Rectal smooth muscle tissue (tissue), 1 donor: ENCODE data around the gene SLC43A1.
A peak's percentile ranks its signal among the peaks of the same experiment; 100 is the strongest.

Source experiments
- H3K27ac ChIP-seq: one replicate; pipeline ENCODE4 v1.7.0; 2013; ENCODE audit warnings: low read depth, low read length, inconsistent platforms
- H3K27me3 ChIP-seq: one replicate; pipeline ENCODE4 v1.7.0; 2013; ENCODE audit warnings: low read length; ENCODE audit not compliant: control insufficient read depth, insufficient read depth
- H3K36me3 ChIP-seq: one replicate; pipeline ENCODE4 v1.7.0; 2013; ENCODE audit warnings: low read length; ENCODE audit not compliant: control insufficient read depth, insufficient read depth
- H3K4me1 ChIP-seq: one replicate; pipeline ENCODE4 v1.7.0; 2013; ENCODE audit warnings: low read length; ENCODE audit not compliant: control insufficient read depth, insufficient read depth
- H3K4me3 ChIP-seq: one replicate; pipeline ENCODE4 v1.7.0; 2013; ENCODE audit warnings: low read length
- H3K9ac ChIP-seq: one replicate; pipeline ENCODE4 v1.7.0; 2013; ENCODE audit warnings: low read length

SLC43A1 gene

DNA sequence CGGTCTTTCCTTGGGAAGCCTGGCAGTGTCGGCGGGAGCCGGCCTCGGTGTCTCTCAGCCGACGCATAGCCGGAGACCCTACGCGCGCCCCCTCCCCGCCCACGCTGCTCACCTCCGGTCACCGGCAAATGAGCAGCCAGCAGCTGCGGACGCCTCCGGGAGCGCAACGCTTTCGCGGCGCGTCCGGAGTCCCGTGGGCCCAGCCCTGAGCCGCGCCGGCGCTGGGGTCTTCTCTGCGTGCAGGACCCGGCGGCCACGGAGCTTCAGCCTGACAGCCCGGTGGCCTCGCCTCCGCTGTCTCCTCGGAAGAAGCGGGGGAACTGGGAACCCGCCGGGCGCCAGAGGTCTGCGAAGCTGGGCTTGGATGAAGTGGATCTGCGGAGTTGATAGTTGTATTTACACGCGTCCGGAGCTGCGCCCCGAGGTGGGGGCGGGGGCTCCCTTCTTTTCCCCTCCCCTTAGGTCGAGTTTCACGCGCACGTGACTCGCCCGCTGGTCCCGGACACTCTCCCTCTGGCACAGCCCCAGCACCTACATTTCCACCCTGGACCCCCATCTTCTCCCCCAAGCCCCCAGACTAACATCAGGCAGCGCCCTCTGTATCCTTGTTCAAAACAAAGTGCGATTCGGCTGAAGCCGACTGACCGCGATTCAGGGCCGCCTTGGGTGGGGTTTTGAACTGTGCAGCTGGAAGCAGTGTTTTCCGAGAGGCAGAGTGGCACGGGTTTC, at the start of gene SLC43A1:
Gene SLC43A1 (minus strand): TSS at position 371 of the 729 bp plus-strand sequence. CDS start 1,591 bp downstream, outside the sequence.
- Histone ChIP-seq H3K27me3 (no peaks in the 10 kb centered on the region), H3K9ac (peak within 1 kb of the TSS; percentile 24), H3K27ac (peak within 1 kb of the TSS; percentile 35), H3K36me3 (no peaks in the 10 kb centered on the region), H3K4me1 (peaks cover 4% of the 10 kb centered on the region), H3K4me3 (peak within 1 kb of the TSS; percentile 88)

DNA sequence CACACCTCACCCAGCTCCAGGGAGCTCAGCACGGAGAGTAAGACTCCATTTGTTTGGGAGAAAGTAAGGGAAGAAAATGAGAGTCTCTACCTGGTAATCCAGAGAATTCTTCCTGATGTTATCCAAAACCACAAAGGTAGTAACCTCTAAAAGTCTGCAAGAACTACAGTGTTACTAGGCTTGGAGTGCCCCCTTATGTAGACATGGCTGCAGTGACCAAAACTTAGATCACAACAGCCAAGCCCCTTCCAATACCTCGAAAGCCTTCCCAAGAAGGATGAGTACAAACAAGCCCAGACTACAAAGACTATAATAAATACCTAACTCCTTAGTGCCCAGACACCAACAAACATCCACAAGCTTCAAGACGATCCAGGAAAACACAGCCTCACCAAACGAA, 47.1 kb upstream of the SLC43A1 start:
- Histone ChIP-seq H3K4me1 (peaks cover 11% of the 10 kb centered on the region), H3K27me3 (no peaks in the 10 kb centered on the region), H3K36me3 (peaks cover 7% of the 10 kb centered on the region), H3K27ac (no peak overlapping the region), H3K9ac (no peak overlapping the region), H3K4me3 (no peak overlapping the region)

DNA sequence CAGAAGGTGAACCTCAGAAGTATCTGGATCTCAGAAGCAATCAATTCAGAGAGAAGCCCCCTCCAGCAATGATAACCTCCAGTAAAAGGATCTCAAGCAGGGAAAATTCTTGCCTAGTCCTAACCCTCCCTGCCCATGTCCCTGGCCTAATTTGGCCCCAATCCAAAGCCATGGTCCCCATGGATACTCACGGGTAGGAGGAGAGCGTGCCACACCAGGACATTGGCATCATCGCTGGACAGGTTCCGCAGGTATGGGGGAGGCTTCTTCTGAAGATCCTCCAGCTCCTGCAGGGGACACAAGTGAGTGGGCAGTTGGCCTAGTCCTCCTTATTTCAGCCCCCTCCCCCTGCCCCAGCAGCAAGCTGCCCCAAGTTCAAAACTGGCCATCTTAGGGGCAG, 44.6 kb upstream of the SLC43A1 start:
- H3K36me3 ChIP-seq = peaks cover 11% of the 10 kb centered on the region
- H3K27ac ChIP-seq = no peak overlapping the region
- no peak overlapping the region for H3K4me3 ChIP-seq
- H3K9ac ChIP-seq = no peak overlapping the region
- H3K27me3 ChIP-seq = no peaks in the 10 kb centered on the region
- H3K4me1 ChIP-seq = no peaks in the 10 kb centered on the region

DNA sequence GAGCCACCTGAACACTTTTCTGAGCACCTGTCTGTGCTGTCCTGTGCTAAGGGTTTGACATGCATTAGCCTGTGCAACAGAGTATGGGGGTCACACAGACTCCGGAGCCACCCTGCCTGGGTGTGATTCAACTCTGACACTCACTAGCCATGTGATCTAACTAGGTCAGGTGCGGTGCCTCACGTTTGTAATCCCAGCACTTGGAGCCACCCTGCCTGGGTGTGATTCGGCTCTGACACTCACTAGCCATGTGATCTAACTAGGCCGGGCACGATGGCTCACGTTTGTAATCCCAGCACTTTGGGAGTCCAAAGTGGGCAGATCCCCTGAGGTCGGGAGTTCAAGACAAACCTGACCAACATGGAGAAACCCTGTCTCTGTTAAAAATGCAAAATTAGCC, 40.5 kb upstream of the SLC43A1 start:
- Histone ChIP-seq H3K9ac (no peak overlapping the region), H3K4me1 (no peaks in the 10 kb centered on the region), H3K36me3 (peaks cover 31% of the 10 kb centered on the region), H3K4me3 (no peak overlapping the region), H3K27me3 (no peaks in the 10 kb centered on the region), H3K27ac (no peak overlapping the region)

DNA sequence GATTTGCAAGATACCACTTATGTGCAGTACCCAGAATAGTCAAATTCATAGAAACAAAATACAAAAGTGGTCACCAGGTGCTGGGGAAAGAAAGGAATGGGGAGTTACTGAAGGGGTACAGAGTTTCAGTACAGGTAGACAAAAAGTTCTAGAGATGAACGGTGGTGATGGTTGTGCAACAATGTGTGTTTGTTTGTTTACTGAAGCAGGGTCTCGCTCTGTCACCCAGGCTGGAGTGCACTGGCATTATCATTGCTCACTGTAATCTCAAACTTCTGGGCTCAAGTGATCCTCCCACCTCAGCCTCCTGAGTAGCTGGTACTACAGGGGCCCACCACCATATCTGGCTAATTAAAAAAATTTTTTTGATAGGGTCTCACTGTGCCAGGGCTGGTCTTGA, 39.9 kb upstream of the SLC43A1 start:
- Histone ChIP-seq H3K36me3 (peaks cover 32% of the 10 kb centered on the region), H3K4me1 (no peaks in the 10 kb centered on the region), H3K9ac (no peak overlapping the region), H3K27me3 (no peaks in the 10 kb centered on the region), H3K27ac (no peak overlapping the region), H3K4me3 (no peak overlapping the region)

DNA sequence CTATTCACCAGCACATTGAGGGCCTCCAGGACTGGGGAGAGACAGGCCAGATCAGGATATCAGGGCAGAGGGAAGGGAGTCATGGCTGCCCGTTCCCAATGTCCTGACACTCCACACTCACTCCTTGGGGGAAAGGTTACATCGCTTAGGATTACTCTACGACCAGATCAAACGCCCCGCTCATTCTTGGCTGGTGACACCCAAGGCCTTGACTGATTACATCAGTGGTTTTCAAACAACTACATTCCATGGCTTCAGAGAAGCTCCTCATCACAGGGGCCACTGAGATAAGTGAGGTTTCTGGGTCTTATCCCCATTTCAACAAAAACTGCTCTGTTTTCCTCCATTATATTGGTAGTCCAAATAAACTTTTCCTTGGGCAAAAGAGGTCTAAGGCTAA, 37.0 kb upstream of the SLC43A1 start:
- no peaks in the 10 kb centered on the region for H3K4me1 ChIP-seq
- H3K9ac ChIP-seq = no peak overlapping the region
- H3K36me3 ChIP-seq = peaks cover 31% of the 10 kb centered on the region
- H3K4me3 ChIP-seq = no peak overlapping the region
- no peak overlapping the region for H3K27ac ChIP-seq
- H3K27me3 ChIP-seq = no peaks in the 10 kb centered on the region

DNA sequence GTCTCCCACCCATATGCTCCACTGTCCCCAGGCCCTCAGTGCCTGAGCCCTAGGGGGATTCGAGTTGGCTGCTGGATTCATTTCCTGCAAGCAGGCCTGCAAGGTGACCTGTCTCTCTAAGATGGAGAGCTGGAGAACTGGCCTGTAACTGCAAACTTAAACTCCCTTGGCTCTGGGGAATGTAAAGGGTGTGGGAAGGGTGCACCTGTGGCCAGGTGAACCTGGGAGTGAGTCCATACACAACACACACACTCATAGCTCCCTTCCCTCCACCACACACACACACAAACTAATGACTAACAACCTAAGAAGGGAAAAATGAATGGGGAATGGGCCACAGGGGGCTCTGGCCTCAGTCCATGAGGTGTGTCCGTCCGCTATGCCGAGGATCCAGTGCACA, 36.4 kb upstream of the SLC43A1 start:
- Histone ChIP-seq H3K4me3 (no peak overlapping the region), H3K4me1 (no peaks in the 10 kb centered on the region), H3K9ac (no peak overlapping the region), H3K27me3 (no peaks in the 10 kb centered on the region), H3K36me3 (peaks cover 31% of the 10 kb centered on the region), H3K27ac (no peak overlapping the region)

DNA sequence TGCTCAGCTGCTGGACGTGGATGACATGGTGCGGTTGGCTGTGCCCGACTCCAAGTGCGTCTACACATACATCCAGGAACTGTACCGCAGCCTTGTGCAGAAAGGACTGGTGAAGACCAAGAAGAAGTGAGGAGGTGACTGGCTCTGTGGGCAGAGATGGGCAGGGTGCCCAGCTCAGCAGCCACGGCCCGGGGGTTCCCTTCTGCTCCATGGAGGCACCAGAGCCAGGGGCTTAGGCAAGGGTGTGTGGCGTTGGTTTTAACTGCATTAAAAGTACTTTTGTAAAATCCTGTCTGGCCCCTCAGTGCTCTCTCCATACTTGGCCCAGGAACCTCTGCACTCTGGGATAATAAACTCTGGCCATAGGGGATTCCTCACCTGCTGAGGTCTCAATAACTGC, 34.5 kb upstream of the SLC43A1 start:
- no peaks in the 10 kb centered on the region for H3K4me1 ChIP-seq
- H3K36me3 ChIP-seq = peaks cover 28% of the 10 kb centered on the region
- no peak overlapping the region for H3K9ac ChIP-seq
- no peaks in the 10 kb centered on the region for H3K27me3 ChIP-seq
- no peak overlapping the region for H3K27ac ChIP-seq
- no peak overlapping the region for H3K4me3 ChIP-seq

DNA sequence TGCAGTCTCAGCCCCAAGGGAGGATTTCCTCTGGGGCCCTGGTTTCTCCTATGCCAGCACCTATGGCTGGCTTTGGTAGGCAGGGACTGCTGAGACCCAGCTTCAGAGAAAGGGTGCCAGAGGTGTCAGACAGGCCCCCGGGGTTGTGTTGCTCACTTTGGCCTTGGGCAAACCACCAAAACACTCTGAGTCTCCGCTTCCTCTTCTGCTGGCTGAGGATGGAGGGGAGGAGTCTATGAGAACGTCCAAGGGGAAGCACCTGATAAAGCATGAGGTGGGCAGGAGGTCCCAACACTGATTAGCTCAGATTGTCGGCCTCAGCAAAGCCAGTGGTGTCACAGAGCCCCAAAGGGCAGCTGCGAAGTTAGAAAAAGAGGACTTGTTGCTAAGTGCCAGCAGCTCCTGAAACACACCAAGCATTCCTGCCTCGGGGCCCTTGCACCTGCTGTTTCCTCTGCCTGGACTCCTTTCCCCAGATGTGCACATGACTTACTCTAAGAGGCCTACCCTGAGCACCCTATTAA, 32.4 kb upstream of the SLC43A1 start:
- no peaks in the 10 kb centered on the region for H3K4me1 ChIP-seq
- H3K27ac ChIP-seq = no peak overlapping the region
- no peaks in the 10 kb centered on the region for H3K27me3 ChIP-seq
- peaks cover 18% of the 10 kb centered on the region for H3K36me3 ChIP-seq
- H3K4me3 ChIP-seq = no peak overlapping the region
- no peak overlapping the region for H3K9ac ChIP-seq

DNA sequence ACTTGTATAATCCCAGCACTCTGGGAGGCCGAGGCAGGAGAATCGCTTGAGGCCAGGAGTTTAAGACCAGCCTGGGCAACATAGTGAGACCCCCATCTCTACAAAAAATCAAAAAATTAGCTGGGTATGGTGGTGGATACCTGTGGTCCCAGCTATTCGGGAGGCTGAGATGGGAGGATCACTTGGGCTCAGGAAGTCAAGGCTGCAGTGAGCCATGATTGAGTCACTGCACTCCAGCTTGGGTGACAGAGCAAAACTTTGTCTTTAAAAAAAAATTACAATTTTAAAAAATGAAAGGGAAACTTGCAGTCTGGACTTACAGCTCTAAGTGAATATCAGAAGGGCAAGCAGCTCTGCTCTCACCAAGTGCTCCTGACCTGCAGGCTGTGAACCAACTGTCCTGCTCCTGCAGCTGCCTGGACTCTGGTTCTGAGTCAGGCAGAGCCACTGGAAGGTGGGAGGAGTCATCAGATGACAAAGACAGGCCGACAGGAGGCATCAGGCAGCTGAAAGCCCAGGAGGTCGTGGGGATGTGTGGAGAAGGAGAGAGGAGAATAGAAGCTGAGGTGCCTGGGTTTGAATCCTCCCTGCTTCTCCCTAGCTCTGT, 31.5 kb upstream of the SLC43A1 start:
- no peak overlapping the region for H3K27ac ChIP-seq
- H3K36me3 ChIP-seq = peaks cover 9% of the 10 kb centered on the region
- H3K4me1 ChIP-seq = no peaks in the 10 kb centered on the region
- no peak overlapping the region for H3K9ac ChIP-seq
- no peaks in the 10 kb centered on the region for H3K27me3 ChIP-seq
- no peak overlapping the region for H3K4me3 ChIP-seq

DNA sequence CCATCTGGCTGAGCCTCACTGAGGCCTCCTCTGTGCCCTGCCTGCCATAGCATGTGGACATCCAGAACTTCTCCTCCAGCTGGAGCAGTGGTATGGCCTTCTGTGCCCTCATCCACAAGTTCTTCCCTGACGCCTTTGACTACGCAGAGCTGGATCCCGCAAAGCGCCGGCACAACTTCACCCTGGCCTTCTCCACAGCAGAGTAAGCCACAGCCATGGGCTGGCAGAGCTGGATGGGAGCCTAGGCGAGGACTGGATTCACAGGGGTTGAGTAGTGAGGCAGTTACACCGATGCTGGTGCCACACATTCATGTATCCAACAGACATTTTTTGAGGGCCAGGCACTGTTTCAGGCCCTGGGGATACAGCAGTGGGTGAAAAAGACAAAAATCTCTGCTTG, 30.9 kb upstream of the SLC43A1 start:
- Histone ChIP-seq H3K36me3 (peaks cover 8% of the 10 kb centered on the region), H3K4me3 (no peak overlapping the region), H3K27ac (no peak overlapping the region)

DNA sequence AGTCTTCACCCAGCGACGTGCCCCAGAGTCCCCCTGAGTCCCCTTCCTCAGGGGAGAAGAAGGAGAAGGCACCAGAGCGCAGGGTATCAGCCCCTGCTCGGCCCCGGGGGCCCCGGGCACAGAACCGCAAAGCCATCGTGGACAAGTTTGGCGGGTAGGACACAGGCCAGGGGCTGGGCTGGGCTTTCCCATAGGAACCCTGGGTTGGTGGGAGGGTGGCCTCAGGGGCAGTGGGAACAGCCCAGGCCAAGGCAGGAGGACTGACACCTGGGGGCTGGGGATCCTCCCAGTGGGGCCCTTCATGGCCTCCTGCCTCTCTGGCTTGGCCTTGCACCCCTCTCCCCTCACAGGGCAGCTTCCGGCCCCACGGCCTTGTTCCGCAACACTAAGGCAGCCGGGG, 30.4 kb upstream of the SLC43A1 start:
- Histone ChIP-seq H3K36me3 (peaks cover 8% of the 10 kb centered on the region), H3K27me3 (no peaks in the 10 kb centered on the region), H3K9ac (no peak overlapping the region)

More for the DNA sequence above, 30.9 kb upstream of the SLC43A1 start:
- Histone ChIP-seq H3K4me1 (no peaks in the 10 kb centered on the region), H3K9ac (no peak overlapping the region), H3K27me3 (no peaks in the 10 kb centered on the region)

DNA sequence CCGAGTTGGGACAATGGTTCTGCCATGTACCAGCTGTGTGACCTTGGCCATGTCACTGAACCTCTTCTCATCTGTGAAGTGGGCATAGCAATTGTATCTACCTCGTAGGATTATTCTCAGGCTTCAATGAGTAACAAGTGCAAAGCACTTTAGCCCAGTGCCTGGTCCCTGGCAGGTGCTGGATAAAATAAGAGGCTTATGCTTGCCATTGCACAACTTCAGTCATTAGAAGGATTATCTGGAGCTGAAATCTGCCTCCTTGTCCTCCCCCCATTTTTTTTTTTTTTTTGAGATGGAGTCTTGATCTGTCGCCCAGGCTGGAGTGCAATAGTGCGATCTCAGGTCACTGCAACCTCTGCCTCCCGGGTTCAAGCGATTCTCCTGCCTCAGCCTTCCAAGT, 29.1 kb upstream of the SLC43A1 start:
- Histone ChIP-seq H3K27ac (no peak overlapping the region), H3K36me3 (no peaks in the 10 kb centered on the region), H3K27me3 (no peaks in the 10 kb centered on the region), H3K4me1 (no peaks in the 10 kb centered on the region), H3K4me3 (no peak overlapping the region), H3K9ac (no peak overlapping the region)

More for the DNA sequence above, 30.4 kb upstream of the SLC43A1 start:
- no peak overlapping the region for H3K4me3 ChIP-seq
- H3K27ac ChIP-seq = no peak overlapping the region
- no peaks in the 10 kb centered on the region for H3K4me1 ChIP-seq
